Mammary epithelial cell (primary cell): ENCODE measurements around the gene ARHGEF4.

Source experiments
- EZH2 ChIP-seq: IDR thresholded peaks from 2 replicates; pipeline ENCODE4 v1.6.1; 2012; ENCODE audit warnings: low read length, inconsistent platforms, borderline replicate concordance
- TF ChIP-seq, protein P1 (sequence below), 2 donors: IDR thresholded peaks in 1 of 2; conservative IDR thresholded peaks in 1 of 2; 2 replicates each; pipeline ENCODE4 v1.5.1; 2011 to 2012; ENCODE audit warnings: inconsistent platforms in 2 of 2, low read length in 2 of 2, mild to moderate bottlenecking in 2 of 2, control low read depth in 1 of 2, low read depth in 1 of 2; ENCODE audit not compliant: insufficient read depth in 1 of 2; ENCODE audit errors: extremely low read depth in 1 of 2

DNA sequence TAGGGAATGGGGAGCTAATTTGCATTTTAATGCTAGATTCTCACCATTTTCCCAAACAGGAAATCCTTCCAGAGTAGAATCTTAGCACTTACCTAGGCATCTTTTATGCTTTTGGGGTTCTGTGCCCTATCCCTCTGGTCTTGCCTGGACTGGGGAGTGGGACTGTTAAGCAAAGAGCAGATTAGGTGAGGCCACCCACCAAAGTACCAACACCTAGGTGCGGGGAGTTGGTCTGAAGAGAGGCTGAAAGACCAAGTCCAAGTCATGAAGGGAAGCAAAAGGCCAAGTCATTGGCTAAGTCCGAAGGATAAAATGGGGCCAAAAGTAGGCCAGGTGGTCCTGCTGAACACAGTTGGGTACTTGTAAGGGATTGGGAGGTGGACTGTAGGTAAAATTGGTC is 169.8 kb downstream of the ARHGEF4 start:
- TF ChIP-seq, protein P1, sequence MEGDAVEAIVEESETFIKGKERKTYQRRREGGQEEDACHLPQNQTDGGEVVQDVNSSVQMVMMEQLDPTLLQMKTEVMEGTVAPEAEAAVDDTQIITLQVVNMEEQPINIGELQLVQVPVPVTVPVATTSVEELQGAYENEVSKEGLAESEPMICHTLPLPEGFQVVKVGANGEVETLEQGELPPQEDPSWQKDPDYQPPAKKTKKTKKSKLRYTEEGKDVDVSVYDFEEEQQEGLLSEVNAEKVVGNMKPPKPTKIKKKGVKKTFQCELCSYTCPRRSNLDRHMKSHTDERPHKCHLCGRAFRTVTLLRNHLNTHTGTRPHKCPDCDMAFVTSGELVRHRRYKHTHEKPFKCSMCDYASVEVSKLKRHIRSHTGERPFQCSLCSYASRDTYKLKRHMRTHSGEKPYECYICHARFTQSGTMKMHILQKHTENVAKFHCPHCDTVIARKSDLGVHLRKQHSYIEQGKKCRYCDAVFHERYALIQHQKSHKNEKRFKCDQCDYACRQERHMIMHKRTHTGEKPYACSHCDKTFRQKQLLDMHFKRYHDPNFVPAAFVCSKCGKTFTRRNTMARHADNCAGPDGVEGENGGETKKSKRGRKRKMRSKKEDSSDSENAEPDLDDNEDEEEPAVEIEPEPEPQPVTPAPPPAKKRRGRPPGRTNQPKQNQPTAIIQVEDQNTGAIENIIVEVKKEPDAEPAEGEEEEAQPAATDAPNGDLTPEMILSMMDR (conservative IDR thresholded peaks at IDR 0.05 in 1 of 2, IDR thresholded peaks at IDR 0.05 in 1 of 2; ENCODE audit: extremely low read depth in 1 of 2, insufficient read depth in 1 of 2, low read depth in 1 of 2, low read length in 2 of 2), result no peak
- no peak for TF ChIP-seq EZH2
